HL-60 (cell line): Measurements from ENCODE around the gene PBX3.

Experiments used
- DNase-seq, 2 experiments: peaks; one replicate each; pipeline ENCODE4 v3.0.0-alpha.2; 2010 to 2020; ENCODE audit warnings: low read depth in 1 of 2, low spot score in 1 of 2
- H3K27ac ChIP-seq: fragments of 250-450 bp; sonication (Bioruptor Pico); replicated peaks from 2 replicates; pipeline ENCODE4 v1.5.1; 2020; ENCODE audit warnings: mild to moderate bottlenecking, moderate library complexity
- H3K27me3 ChIP-seq: fragments of 250-450 bp; sonication (Bioruptor Pico); 2 replicates; pipeline ENCODE4 v1.5.1; 2021; ENCODE audit warnings: mild to moderate bottlenecking, moderate library complexity; ENCODE audit not compliant: insufficient read depth, poor library complexity, severe bottlenecking
- H3K4me3 ChIP-seq: replicated peaks from 2 replicates; pipeline ENCODE4 v1.5.1; 2011; ENCODE audit warnings: mild to moderate bottlenecking, control low read depth, low read length; ENCODE audit not compliant: insufficient read depth
- GABPA ChIP-seq: IDR thresholded peaks from 2 replicates; pipeline ENCODE4 v1.6.1; 2012; ENCODE audit warnings: low read depth
- POLR2AphosphoS5 ChIP-seq: IDR thresholded peaks from 2 replicates; pipeline ENCODE4 v1.6.1; 2012; ENCODE audit warnings: low read depth
- REST ChIP-seq: IDR thresholded peaks from 2 replicates; pipeline ENCODE4 v1.6.1; 2012; ENCODE audit warnings: low read depth; ENCODE audit not compliant: insufficient replicate concordance
- SPI1 ChIP-seq: IDR thresholded peaks from 2 replicates; pipeline ENCODE4 v1.6.1; 2012; ENCODE audit warnings: low read depth, mild to moderate bottlenecking, borderline replicate concordance
- TF ChIP-seq, protein P1 (sequence below): IDR thresholded peaks from one replicate; pipeline ENCODE4 v1.5.1; 2011; ENCODE audit warnings: low read length, control low read depth, inconsistent platforms; ENCODE audit not compliant: insufficient read depth

Gene PBX3

GRCh38 chr9:125764198-125764597 is 17.0 kb downstream of the PBX3 start:
- H3K27ac ChIP-seq: no peak overlapping the region
- H3K27me3 ChIP-seq: no peaks in the 10 kb centered on the region
- no peak for TF ChIP-seq GABPA
- no peak for TF ChIP-seq REST
- TF ChIP-seq, protein P1, sequence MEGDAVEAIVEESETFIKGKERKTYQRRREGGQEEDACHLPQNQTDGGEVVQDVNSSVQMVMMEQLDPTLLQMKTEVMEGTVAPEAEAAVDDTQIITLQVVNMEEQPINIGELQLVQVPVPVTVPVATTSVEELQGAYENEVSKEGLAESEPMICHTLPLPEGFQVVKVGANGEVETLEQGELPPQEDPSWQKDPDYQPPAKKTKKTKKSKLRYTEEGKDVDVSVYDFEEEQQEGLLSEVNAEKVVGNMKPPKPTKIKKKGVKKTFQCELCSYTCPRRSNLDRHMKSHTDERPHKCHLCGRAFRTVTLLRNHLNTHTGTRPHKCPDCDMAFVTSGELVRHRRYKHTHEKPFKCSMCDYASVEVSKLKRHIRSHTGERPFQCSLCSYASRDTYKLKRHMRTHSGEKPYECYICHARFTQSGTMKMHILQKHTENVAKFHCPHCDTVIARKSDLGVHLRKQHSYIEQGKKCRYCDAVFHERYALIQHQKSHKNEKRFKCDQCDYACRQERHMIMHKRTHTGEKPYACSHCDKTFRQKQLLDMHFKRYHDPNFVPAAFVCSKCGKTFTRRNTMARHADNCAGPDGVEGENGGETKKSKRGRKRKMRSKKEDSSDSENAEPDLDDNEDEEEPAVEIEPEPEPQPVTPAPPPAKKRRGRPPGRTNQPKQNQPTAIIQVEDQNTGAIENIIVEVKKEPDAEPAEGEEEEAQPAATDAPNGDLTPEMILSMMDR: no peak
- no peak for TF ChIP-seq POLR2AphosphoS5
- no peak for TF ChIP-seq SPI1
- no peak for DNase-seq
- no peak overlapping the region for H3K4me3 ChIP-seq

- DNase-seq: no peak
- Histone ChIP-seq H3K27me3 (no peaks in the 10 kb centered on the region), H3K27ac (no peak overlapping the region), H3K4me3 (no peak overlapping the region)
- TF ChIP-seq POLR2AphosphoS5 (no peak), SPI1 (no peak), REST (no peak), GABPA (no peak)
- TF ChIP-seq, protein P1: no peak
Observed at GRCh38 chr9:125766468-125767221, 19.5 kb downstream of the PBX3 start.

DNA sequence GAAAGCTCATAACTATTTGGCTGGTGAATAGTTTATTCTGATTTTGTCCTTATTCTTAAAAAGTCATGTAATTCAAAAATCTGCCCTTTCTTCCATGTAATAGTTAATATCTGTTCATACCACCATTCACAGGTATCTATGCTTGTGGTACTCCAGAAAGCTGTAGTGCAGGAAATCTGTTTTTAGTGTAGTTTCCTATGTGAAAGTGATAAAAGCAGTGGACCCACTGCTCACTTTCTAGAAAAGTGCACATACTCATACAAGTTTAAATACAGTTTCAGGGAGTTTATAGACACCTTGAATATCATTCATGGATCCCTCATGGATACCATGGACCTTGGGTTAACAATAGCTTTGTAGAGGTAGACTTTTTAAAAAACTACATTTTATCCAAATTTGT is 20.2 kb downstream of the PBX3 start:
- no peak for TF ChIP-seq GABPA
- TF ChIP-seq, protein P1: no peak
- TF ChIP-seq POLR2AphosphoS5: no peak
- no peak for TF ChIP-seq SPI1
- TF ChIP-seq REST: no peak
- no peak overlapping the region for H3K27ac ChIP-seq
- H3K27me3 ChIP-seq: no peaks in the 10 kb centered on the region
- H3K4me3 ChIP-seq: no peak overlapping the region
- no peak for DNase-seq
